NCI-H460 (cell line): ENCODE results near the gene GJB6. TPM values are rescaled to one million over a fixed set of nuclear protein-coding genes. Genes with fewer than 3 reads are reported as not detected.
"Not testable (repeated sequence)": the region's sequence is repeated elsewhere in the genome, so short reads cannot be mapped to it uniquely, and the experiment has no call there.

Experiments
- DNase-seq: peaks from one replicate; pipeline ENCODE4 v3.0.0-alpha.2; 2016; ENCODE audit warnings: low read depth; ENCODE audit errors: extremely low read depth
- polyA plus RNA-seq: library from polyadenylated mRNA; depleted of rRNA; stranded (reverse); fragments of >200 nt; gene quantifications from 2 replicates; pipeline ENCODE4 v1.2.3, GENCODE V29; 2014; cell fraction: nucleus; rRNA removed
- total RNA-seq: library from RNA; depleted of rRNA; stranded (reverse); fragments of >200 nt; shearing (Covaris generic); gene quantifications from 2 replicates; pipeline ENCODE4 v1.2.3, GENCODE V29; 2014; rRNA removed

Gene GJB6
- not detected in 2 replicates for total RNA-seq
- not detected in 2 replicates for polyA plus RNA-seq

- no peak for DNase-seq
Observed at GRCh38 chr13:20231839-20232555, at the start of gene GJB6. Gene GJB6, minus strand, starts transcription at chr13:20232319. Its CDS starts 8,839 bp downstream, at chr13:20223480.

- not testable (repeated sequence) for DNase-seq
Observed at GRCh38 chr13:20276901-20277300, 44.8 kb upstream of the GJB6 start.

GRCh38 chr13:20274466-20274865 is 42.3 kb upstream of the GJB6 start:
- no peak for DNase-seq

GRCh38 chr13:20272588-20273171 is 40.6 kb upstream of the GJB6 start:
- DNase-seq = no peak

- no peak for DNase-seq
Observed at GRCh38 chr13:20272104-20272503, 40.0 kb upstream of the GJB6 start.

- DNase-seq = no peak
Observed at GRCh38 chr13:20271441-20271840, 39.3 kb upstream of the GJB6 start.

GRCh38 chr13:20270163-20270865 is 38.2 kb upstream of the GJB6 start:
- no peak for DNase-seq

GRCh38 chr13:20264271-20265018 is 32.3 kb upstream of the GJB6 start:
- no peak for DNase-seq

GRCh38 chr13:20263393-20264044 is 31.4 kb upstream of the GJB6 start:
- DNase-seq = no peak

GRCh38 chr13:20258963-20259288 is 26.8 kb upstream of the GJB6 start:
- no peak for DNase-seq

- DNase-seq = no peak
Observed at GRCh38 chr13:20258208-20258962, 26.3 kb upstream of the GJB6 start.

- DNase-seq = no peak
Observed at GRCh38 chr13:20254076-20254475, 22.0 kb upstream of the GJB6 start.

GRCh38 chr13:20249913-20250312 is 17.8 kb upstream of the GJB6 start:
- DNase-seq = no peak

- DNase-seq = no peak
Observed at GRCh38 chr13:20247963-20248362, 15.8 kb upstream of the GJB6 start.

GRCh38 chr13:20247403-20247802 is 15.3 kb upstream of the GJB6 start:
- no peak for DNase-seq

GRCh38 chr13:20241593-20241992 is 9.5 kb upstream of the GJB6 start:
- no peak for DNase-seq

- no peak for DNase-seq
Observed at GRCh38 chr13:20239748-20240147, 7.6 kb upstream of the GJB6 start.

- DNase-seq = no peak
Observed at GRCh38 chr13:20232556-20233277, 598 bp upstream of the GJB6 start.
